ENCODE results near the gene CIRBP. TPM values are rescaled to one million over a fixed set of nuclear protein-coding genes. Genes with fewer than 3 reads are reported as not detected.

Gene CIRBP
- polyA plus RNA-seq, 3 donors, result 778 to 993 (median 799) TPM

GRCh38 chr19:1286487-1287353 lies 17.6 kb downstream of the CIRBP start:
- no peak for DNase-seq

GRCh38 chr19:1287354-1288225 lies 18.5 kb downstream of the CIRBP start:
- DNase-seq, result no peak

- DNase-seq, result no peak
Observed at GRCh38 chr19:1288226-1288612, 19.1 kb downstream of the CIRBP start.

- no peak for DNase-seq
Observed at GRCh38 chr19:1288833-1289685, 19.9 kb downstream of the CIRBP start.

GRCh38 chr19:1289686-1290025 lies 20.5 kb downstream of the CIRBP start:
- DNase-seq, result no peak

- DNase-seq, result no peak
Observed at GRCh38 chr19:1290196-1290702, 21.1 kb downstream of the CIRBP start.

- DNase-seq, result no peak
Observed at GRCh38 chr19:1290703-1291651, 21.8 kb downstream of the CIRBP start.

- DNase-seq, result no peak
Observed at GRCh38 chr19:1291761-1292418, 22.8 kb downstream of the CIRBP start.

GRCh38 chr19:1292419-1293151 lies 23.5 kb downstream of the CIRBP start:
- no peak for DNase-seq

GRCh38 chr19:1293782-1294604 lies 24.9 kb downstream of the CIRBP start:
- no peak for DNase-seq

GRCh38 chr19:1294688-1295087 lies 25.6 kb downstream of the CIRBP start:
- DNase-seq, result no peak

- no peak for DNase-seq
Observed at GRCh38 chr19:1295169-1296012, 26.3 kb downstream of the CIRBP start.

GRCh38 chr19:1296078-1296477 lies 26.9 kb downstream of the CIRBP start:
- no peak for DNase-seq

- no peak for DNase-seq
Observed at GRCh38 chr19:1296575-1297271, 27.6 kb downstream of the CIRBP start.

- DNase-seq, result no peak
Observed at GRCh38 chr19:1298235-1298634, 29.1 kb downstream of the CIRBP start.

- DNase-seq, result no peak
Observed at GRCh38 chr19:1299801-1300200, 30.7 kb downstream of the CIRBP start.
